Keratinocyte (primary cell): Measurements from ENCODE around the gene RGL3.

Experiments
- CTCF ChIP-seq, 3 experiments: IDR thresholded peaks in 1 of 3; conservative IDR thresholded peaks in 1 of 3; optimal IDR thresholded peaks in 1 of 3; 2 replicates in 2 of 3; 3 replicates in 1 of 3; pipeline versions ENCODE3 to v1.5.1; 2011; ENCODE audit warnings: low read length in 3 of 3, mild to moderate bottlenecking in 3 of 3, moderate library complexity in 2 of 3, control low read depth in 1 of 3, inconsistent platforms in 1 of 3; ENCODE audit not compliant: insufficient read depth in 2 of 3; ENCODE audit errors: extremely low read depth in 1 of 3
- EZH2 ChIP-seq: IDR thresholded peaks from one replicate; pipeline ENCODE4 v1.6.1; 2012; ENCODE audit warnings: inconsistent platforms, mild to moderate bottlenecking, low read length, moderate library complexity

GRCh38 chr19:11374433-11375142, 44.5 kb downstream of the RGL3 start, which contains the start of gene SWSAP1:
- TF ChIP-seq CTCF (optimal IDR thresholded peaks at IDR 0.05 in 1 of 3, IDR thresholded peaks at IDR 0.05 in 1 of 3, conservative IDR thresholded peaks at IDR 0.05 in 1 of 3; ENCODE audit: extremely low read depth in 1 of 3, insufficient read depth in 2 of 3, low read length in 3 of 3) = no peak
- TF ChIP-seq EZH2 = no peak
